ENCODE results near the gene RDH16. TPM values are rescaled to one million over a fixed set of nuclear protein-coding genes. Genes with fewer than 3 reads are reported as not detected.
"Not testable (repeated sequence)": the region's sequence is repeated elsewhere in the genome, so short reads cannot be mapped to it uniquely, and the experiment has no call there.

Gene RDH16
- total and polyA plus RNA-seq, 8 donors, result 0.08 to 0.84 (median 0.31) TPM

- intact Hi-C loops (cut with DNase I), result no loop called here
- no peaks in the 10 kb centered on the region for H3K4me1 ChIP-seq
- WGBS, 2 donors, result 74 to 84% methylated on average over 3 of the region's 3 CpGs
- no peaks in the 10 kb centered on the region for H3K27me3 ChIP-seq
- no peaks in the 10 kb centered on the region for H3K36me3 ChIP-seq
- no peak for TF ChIP-seq CTCF (IDR thresholded peaks at IDR 0.05)
- no peak overlapping the region for H3K27ac ChIP-seq
- H3K4me3 ChIP-seq, result no peak overlapping the region
- no peak for FAIRE-seq
- DNase-seq, result no peak
- no peaks in the 10 kb centered on the region for H3K9me3 ChIP-seq
- ATAC-seq, result no peak
Observed at GRCh38 chr12:56978397-56979138, 21.2 kb upstream of the RDH16 start.

GRCh38 chr12:56977361-56977760 lies 20.0 kb upstream of the RDH16 start:
- H3K4me3 ChIP-seq; FAIRE-seq; H3K4me1 ChIP-seq; H3K9me3 ChIP-seq; H3K27ac ChIP-seq; H3K27me3 ChIP-seq; DNase-seq; H3K36me3 ChIP-seq; intact Hi-C loops (cut with DNase I); ATAC-seq: not testable (repeated sequence)
- WGBS, 2 donors, result 85 to 93% methylated on average over 3 to 4 of the region's 4 CpGs

- H3K27ac ChIP-seq; DNase-seq; ATAC-seq; H3K9me3 ChIP-seq; H3K36me3 ChIP-seq; intact Hi-C loops (cut with DNase I); H3K4me1 ChIP-seq; H3K27me3 ChIP-seq; FAIRE-seq; H3K4me3 ChIP-seq: not testable (repeated sequence)
- 70 to 81% methylated on average over 3 of the region's 3 CpGs for WGBS, 2 donors
Observed at GRCh38 chr12:56974224-56974623, 16.8 kb upstream of the RDH16 start.

GRCh38 chr12:56968910-56969309 lies 11.5 kb upstream of the RDH16 start:
- H3K36me3 ChIP-seq; H3K9me3 ChIP-seq; H3K27ac ChIP-seq; FAIRE-seq; H3K27me3 ChIP-seq; intact Hi-C loops (cut with DNase I); DNase-seq; H3K4me1 ChIP-seq; ATAC-seq; H3K4me3 ChIP-seq: not testable (repeated sequence)
- 76 to 78% methylated on average over 6 of the region's 6 CpGs for WGBS, 2 donors

- not testable (repeated sequence) for DNase-seq
Observed at GRCh38 chr12:56965997-56966642, 8.7 kb upstream of the RDH16 start.

GRCh38 chr12:56965124-56965523 lies 7.7 kb upstream of the RDH16 start:
- H3K27me3 ChIP-seq; FAIRE-seq; H3K4me3 ChIP-seq; H3K36me3 ChIP-seq; H3K4me1 ChIP-seq; intact Hi-C loops (cut with DNase I); H3K27ac ChIP-seq; H3K9me3 ChIP-seq; DNase-seq; ATAC-seq: not testable (repeated sequence)
- WGBS, 2 donors, result 93 to 95% methylated on average over 3 to 4 of the region's 4 CpGs

More at GRCh38 chr12:56965997-56966642, 8.7 kb upstream of the RDH16 start:
- H3K36me3 ChIP-seq; H3K4me3 ChIP-seq; FAIRE-seq; H3K9me3 ChIP-seq; intact Hi-C loops (cut with DNase I); H3K27me3 ChIP-seq; ATAC-seq; H3K4me1 ChIP-seq; H3K27ac ChIP-seq: not testable (repeated sequence)
- WGBS, 2 donors, result 86 to 90% methylated on average over 15 of the region's 15 CpGs

GRCh38 chr12:56963557-56963956 lies 6.1 kb upstream of the RDH16 start:
- H3K9me3 ChIP-seq; DNase-seq; H3K4me3 ChIP-seq; H3K36me3 ChIP-seq; ATAC-seq; H3K4me1 ChIP-seq; H3K27ac ChIP-seq; H3K27me3 ChIP-seq; FAIRE-seq; intact Hi-C loops (cut with DNase I): not testable (repeated sequence)
- WGBS, 2 donors, result 92 to 100% methylated on average over 6 to 17 of the region's 27 CpGs

GRCh38 chr12:56962247-56962646 lies 4.8 kb upstream of the RDH16 start:
- ATAC-seq; H3K36me3 ChIP-seq; intact Hi-C loops (cut with DNase I); DNase-seq; H3K9me3 ChIP-seq; H3K4me1 ChIP-seq; H3K4me3 ChIP-seq; FAIRE-seq; H3K27me3 ChIP-seq; H3K27ac ChIP-seq: not testable (repeated sequence)
- WGBS, 2 donors, result 51 to 54% methylated on average over 4 of the region's 4 CpGs

Measured in pancreas (tissue), 10 donors.